CD4-positive, alpha-beta T cell treated with Interferon gamma for 1 hour (primary cell): ENCODE results near the gene SOX6.

Experiments used
- DNase-seq: peaks from one replicate; pipeline ENCODE4 v3.0.0-alpha.2; 2020

The SOX6 gene

DNA sequence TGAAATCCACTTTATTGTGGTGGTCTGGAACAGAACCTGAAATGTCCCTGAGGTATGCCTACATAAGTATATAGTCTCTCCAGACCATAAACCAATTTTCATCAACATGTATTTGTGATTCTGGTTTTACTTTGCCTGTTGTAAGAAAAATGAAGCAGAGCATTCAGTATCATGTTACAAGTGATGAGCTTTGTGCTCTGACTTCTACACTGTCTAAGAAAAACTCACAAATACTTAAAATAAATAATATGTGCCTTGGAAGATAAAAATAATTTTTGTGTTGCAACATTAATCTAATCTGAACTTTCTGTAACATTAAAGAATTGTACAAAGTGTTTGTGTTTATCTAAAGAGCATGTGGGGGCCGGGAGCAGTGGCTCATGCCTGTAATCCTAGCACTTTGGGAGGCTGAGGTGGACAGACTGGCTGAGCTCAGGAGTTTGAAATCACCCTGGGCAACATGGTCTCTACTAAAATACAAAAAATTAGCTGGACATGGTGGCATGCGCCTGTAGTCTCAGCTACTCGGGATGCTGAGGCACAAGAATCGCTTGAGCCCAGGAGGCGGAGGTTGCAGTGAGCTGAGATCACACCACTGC, 219.5 kb downstream of the SOX6 start:
- DNase-seq: no peak

- DNase-seq: no peak
Observed at GRCh38 chr11:16133867-16134266, 222.5 kb downstream of the SOX6 start.

GRCh38 chr11:16127732-16128131, 228.6 kb downstream of the SOX6 start:
- DNase-seq: no peak

- DNase-seq: no peak
Observed at GRCh38 chr11:16126362-16126761, 230.0 kb downstream of the SOX6 start.

- no peak for DNase-seq
Observed at GRCh38 chr11:16125796-16126195, 230.6 kb downstream of the SOX6 start.

GRCh38 chr11:16124390-16124789, 232.0 kb downstream of the SOX6 start:
- no peak for DNase-seq

GRCh38 chr11:16121853-16122252, 234.5 kb downstream of the SOX6 start:
- no peak for DNase-seq

DNA sequence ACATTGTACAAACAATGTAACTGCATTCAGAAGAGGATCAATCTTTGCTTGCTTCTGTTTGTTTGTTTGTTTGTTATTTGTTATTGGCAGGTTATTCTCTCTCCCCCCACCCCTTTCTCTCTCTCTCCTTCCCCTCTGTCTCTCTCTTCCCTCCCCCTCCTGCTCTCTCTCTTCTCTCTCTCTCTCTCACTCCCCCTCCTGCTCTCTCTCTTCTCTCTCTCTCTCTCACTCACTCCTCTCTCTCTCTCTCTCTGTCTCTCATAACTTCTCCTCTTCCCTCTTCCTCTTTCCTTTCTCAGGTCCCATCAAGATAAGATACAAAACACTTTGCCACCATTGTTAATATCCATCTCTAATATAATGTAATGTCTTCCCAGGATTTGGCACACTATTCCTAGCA, 236.3 kb downstream of the SOX6 start:
- no peak for DNase-seq

DNA sequence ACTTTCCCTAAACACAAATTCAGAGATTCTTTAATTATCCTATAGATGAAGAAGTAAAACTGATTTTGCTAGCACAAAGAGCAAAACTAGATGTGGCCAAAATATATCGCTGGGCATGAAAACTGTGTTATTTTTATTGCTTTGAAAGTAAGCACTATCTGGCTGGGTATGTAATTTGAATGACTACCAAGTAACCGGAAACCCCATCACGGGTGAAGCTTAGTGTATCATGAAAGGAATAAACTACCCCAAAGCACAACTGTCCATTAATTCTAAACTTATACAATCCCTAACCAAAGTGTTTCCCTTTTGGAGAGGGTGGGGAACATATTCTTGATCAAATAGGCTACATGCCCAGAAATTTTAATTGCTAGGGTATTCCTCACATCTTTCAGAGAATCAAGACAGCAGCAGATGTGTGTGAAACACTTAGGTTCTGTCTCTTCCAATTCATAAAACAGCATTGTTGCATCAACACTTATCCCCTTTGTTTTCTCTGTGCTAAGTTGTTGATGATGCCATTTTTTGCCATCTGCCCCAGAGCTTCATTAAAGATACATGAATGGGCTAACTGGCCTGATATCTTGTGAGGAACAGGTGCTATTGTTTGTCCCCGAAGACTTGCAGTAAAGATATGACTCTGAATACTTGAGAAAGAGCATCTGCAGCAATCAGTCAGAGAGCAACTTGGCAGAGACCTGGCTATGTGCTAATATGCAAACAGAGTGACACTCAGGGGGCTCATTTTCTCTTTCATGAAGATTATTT, 238.2 kb downstream of the SOX6 start:
- no peak for DNase-seq

GRCh38 chr11:16114978-16115871, 241.1 kb downstream of the SOX6 start:
- DNase-seq: no peak

DNA sequence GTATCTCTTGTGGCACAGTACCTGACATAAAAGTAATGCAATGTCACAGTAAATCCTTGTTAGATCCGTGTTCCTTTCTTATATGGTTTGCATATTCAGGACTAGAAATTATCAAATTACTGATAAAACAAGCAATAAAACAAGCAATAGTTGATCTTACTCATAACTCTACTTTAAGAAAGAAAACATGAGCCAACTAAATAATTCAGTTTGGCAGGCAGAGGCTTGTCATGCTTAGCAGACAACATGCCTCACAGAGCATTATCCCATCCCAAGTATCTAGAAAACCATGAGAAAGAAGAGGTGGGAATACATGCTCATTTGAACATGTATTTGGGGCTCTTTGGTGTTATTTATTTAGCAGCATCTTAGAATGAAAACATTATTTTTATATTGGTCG, 241.9 kb downstream of the SOX6 start:
- no peak for DNase-seq

GRCh38 chr11:16111690-16112089, 244.7 kb downstream of the SOX6 start:
- no peak for DNase-seq

- DNase-seq: no peak
Observed at GRCh38 chr11:16110886-16111285, 245.5 kb downstream of the SOX6 start.

GRCh38 chr11:16099343-16099900, 256.9 kb downstream of the SOX6 start:
- DNase-seq: no peak

GRCh38 chr11:16098526-16099205, 257.7 kb downstream of the SOX6 start:
- DNase-seq: no peak

DNA sequence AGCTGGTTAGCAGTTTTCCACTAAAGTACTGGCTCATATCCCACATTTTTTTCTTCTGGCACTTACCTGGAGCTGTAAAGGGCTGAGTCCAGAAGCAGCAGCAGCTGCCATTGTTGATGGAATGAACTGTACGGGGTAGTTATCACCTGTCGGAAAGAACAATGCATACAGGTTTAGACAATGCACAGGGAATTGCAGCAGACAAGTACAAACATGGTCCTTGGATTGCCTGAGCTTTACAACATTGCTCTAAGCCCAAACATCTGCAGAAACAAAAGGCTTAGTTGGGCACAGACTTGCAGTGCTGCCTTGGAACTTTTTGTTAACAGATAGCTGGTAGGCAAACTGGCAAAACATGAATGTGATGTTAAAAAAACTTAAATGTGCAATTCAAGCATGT, 258.8 kb downstream of the SOX6 start:
- DNase-seq: no peak

GRCh38 chr11:16096336-16096735, 260.0 kb downstream of the SOX6 start:
- DNase-seq: no peak

DNA sequence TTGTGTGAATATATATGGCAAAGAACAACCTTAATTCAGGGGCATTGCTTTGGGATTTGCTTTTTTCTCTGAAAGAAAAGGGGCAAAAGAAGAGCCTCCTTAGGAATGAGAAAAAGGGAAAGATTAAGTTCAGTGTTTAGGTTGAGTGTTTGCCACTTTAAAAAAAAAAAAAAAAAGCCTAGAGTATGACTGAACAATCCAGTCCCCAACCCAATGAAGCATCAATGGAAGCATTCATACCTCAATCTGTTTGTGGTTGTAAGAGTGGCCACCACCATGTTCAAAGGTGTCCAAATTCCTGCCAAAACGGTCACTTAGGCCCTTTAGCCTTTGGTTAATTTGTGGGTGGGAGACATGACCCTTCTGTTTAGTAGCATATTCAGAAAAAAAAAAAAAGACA, 260.6 kb downstream of the SOX6 start:
- DNase-seq: no peak

GRCh38 chr11:16093889-16094653, 262.3 kb downstream of the SOX6 start:
- no peak for DNase-seq

- DNase-seq: no peak
Observed at GRCh38 chr11:16091862-16092261, 264.5 kb downstream of the SOX6 start.

DNA sequence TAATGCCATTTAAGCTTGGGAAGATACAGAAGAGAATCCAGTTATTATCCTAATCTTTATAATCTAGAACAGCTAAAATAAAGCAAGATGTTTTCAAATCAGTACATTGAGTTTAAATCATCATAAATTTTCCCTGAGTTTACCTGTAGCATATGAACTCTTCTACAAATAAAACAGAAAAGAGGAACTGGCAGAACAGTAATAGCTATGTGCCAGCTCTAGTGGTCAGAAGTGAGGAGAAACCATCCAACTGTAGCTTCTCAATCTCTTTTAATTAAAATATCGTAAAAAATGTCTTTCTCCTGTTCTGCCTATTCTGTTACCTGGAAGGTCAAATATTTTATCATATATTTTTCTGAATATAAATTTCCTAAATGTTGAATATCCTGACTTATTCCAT, 266.9 kb downstream of the SOX6 start:
- DNase-seq: no peak

GRCh38 chr11:16088774-16089173, 267.6 kb downstream of the SOX6 start:
- no peak for DNase-seq
